NCI-H524 treated with DMSO at 0.1 percent for 48 hours (cell line): ENCODE data around the gene MIA3.
A peak's percentile ranks its signal among the peaks of the same experiment; 100 is the strongest.
"Not testable (repeated sequence)": the region's sequence is repeated elsewhere in the genome, so short reads cannot be mapped to it uniquely, and the experiment has no call there.

Experiments
- DNase-seq: peaks from one replicate; lab custom pipeline; 2025; lab: John Stamatoyannopoulos, UW

MIA3 gene, protein sequence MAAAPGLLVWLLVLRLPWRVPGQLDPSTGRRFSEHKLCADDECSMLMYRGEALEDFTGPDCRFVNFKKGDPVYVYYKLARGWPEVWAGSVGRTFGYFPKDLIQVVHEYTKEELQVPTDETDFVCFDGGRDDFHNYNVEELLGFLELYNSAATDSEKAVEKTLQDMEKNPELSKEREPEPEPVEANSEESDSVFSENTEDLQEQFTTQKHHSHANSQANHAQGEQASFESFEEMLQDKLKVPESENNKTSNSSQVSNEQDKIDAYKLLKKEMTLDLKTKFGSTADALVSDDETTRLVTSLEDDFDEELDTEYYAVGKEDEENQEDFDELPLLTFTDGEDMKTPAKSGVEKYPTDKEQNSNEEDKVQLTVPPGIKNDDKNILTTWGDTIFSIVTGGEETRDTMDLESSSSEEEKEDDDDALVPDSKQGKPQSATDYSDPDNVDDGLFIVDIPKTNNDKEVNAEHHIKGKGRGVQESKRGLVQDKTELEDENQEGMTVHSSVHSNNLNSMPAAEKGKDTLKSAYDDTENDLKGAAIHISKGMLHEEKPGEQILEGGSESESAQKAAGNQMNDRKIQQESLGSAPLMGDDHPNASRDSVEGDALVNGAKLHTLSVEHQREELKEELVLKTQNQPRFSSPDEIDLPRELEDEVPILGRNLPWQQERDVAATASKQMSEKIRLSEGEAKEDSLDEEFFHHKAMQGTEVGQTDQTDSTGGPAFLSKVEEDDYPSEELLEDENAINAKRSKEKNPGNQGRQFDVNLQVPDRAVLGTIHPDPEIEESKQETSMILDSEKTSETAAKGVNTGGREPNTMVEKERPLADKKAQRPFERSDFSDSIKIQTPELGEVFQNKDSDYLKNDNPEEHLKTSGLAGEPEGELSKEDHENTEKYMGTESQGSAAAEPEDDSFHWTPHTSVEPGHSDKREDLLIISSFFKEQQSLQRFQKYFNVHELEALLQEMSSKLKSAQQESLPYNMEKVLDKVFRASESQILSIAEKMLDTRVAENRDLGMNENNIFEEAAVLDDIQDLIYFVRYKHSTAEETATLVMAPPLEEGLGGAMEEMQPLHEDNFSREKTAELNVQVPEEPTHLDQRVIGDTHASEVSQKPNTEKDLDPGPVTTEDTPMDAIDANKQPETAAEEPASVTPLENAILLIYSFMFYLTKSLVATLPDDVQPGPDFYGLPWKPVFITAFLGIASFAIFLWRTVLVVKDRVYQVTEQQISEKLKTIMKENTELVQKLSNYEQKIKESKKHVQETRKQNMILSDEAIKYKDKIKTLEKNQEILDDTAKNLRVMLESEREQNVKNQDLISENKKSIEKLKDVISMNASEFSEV (N-terminal part only)

DNA sequence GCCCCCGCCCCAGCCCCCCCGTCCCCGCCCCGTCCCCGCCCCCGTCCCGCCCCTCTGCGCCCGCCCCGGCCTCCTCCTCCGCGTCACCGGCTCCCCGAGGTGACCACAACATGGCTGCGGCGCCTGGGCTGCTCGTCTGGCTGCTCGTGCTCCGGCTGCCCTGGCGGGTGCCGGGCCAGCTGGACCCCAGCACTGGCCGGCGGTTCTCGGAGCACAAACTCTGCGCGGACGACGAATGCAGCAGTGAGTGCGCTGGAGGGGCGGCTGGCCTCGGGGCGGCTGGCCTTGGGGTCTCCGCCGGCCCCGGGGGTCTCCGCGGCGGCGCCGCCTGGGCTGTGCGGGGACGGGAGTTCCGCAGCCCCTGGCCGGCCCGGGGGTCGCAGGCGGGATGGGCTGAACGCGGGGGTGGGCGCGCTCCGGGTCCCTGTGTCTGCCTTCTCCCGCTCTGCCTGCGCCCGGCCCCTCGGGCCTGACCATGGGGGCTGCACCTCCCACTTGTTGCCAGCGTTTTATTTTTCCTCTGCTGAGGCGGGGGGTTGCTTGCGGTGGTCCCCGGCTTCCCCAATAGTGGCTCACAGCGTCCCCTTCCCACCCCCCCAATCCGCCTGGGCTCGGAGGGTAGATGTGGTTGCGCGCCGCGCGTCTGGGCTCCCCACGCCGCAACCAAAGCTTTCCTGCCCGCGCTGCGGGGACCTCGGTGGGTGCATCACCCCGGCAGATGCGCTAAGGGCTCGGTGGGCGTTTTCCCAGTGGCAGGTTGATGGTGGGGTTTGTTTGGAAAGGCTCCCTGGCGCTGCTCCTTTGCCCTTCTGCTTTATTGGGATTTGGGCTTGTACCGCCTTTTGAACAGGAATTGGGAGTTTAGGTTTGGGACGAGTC lies at the start of gene MIA3:
Gene MIA3 (plus strand): TSS at position 97 of the 879 bp plus-strand sequence. CDS start 14 bp downstream, at position 111.
- DNase-seq: no peak

DNA sequence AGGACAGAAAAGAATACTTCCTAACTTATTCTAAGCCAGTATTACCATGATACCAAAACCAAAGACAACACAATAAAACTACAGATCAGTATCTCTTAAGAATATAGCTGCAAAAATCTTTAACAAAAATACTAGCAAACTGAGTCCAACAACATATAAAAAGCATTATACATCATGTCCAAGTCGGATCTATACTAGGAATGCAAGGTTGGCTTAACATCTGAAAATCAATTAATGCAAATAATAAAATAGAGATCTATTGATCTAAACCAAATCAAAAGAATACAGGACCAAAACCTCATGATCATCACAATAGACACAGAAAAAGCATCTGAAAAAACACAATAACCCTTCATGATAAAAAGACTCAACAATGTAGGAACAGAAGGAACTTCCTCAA lies 47.1 kb upstream of the MIA3 start:
- no peak for DNase-seq

DNA sequence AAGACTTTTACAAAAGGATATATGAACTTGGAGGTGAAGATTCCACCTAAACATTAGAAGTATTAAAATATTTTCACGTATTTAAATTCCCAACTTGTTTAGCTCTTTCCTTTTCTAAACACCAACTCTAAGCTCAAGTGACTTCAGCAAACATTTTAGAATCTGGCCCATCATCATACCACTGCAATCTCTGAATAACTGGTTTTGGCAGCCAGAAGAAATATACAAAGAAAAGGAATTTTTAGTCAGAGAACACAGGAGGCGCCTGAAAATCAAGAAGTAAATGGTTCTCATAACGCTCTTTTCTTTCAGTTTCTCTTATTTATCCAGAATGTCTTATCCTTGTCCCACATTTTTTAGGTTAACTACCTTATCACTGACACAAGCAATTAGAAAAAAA lies 38.6 kb upstream of the MIA3 start:
- DNase-seq: no peak

DNA sequence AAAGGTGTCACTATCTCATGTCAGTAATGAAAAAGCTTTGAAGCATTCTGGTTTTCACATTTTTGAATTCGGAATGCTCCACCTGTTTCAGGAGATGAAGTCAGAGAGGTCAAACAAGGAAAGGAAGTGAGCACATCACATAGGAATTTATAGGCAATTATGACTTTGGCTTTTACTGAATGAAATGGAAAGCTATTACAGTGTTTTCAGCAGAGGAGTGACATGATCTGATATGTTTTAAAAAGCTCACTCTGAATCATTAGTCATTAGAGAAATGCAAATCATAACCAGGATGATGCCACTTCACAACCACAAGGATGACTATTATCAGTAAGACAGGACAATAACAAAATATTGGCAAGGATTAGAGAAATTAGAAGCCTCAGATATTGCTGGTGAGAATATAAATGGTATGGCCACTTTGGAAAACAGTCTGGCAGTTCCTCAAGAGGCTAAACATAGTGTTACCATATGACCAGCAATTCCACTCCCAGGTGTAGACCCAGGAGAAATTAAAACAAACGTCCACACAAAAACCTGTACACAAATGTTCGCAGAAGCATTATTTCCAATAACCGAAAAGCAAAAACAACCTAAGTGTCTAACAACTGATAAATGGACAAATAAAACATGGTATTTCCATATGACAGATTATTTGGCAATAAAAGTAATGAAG lies 35.7 kb upstream of the MIA3 start:
- DNase-seq: no peak

DNA sequence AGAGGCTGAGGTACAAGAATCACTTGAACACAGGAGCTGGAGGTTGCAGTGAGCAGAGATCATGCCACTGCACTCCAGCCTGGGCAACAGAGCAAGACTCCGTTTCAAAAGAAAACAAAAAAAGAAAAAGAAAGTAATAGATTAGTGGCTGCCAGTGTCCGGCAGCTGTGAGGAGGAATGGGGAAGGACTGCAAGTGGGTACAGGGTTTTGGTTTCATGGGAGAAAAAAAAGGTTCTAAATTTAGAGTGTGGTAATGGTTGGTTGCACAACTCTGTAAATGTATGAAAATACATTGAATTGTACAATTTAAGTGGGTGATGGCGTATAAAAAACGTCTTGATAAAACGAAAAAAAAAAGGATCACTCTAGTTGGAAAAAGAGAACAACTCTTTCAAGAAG lies 34.8 kb upstream of the MIA3 start:
- no peak for DNase-seq

DNA sequence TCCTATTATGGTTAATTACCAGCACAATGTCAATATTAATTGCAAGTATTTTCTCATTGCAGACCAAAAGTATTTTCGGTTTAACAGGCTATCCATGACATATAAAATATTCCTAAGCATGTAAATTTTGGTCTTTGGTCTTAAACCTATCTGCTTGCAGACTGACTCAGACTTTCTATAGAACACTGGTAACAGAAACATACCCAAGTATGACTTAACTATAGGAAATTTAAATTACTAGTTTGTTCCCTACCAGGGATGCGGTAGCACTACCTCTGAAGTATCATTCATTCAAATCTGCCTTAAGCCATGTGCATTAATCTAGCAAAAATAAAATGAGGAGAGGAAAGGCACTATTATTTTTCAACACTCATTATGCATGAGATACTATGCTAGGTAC lies 31.1 kb upstream of the MIA3 start:
- no peak for DNase-seq

DNA sequence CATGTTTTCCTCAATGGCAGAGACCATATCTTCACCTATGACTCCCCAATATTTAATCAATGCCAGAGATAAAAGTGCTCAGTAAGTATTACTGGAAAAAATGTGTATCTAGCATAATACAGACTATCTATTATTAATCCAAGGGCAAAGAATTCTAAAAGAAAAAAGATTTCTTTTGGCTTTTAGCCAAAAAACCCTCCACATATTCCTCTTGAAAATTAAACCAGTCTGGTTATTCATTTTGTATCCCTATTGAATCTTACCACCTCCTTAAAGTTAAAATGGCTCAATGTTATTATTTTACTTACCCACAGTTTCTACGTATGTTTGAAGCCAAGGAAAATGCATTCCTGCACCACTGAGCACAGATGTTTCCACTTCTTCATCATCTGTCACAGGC lies 29.8 kb upstream of the MIA3 start:
- no peak for DNase-seq

DNA sequence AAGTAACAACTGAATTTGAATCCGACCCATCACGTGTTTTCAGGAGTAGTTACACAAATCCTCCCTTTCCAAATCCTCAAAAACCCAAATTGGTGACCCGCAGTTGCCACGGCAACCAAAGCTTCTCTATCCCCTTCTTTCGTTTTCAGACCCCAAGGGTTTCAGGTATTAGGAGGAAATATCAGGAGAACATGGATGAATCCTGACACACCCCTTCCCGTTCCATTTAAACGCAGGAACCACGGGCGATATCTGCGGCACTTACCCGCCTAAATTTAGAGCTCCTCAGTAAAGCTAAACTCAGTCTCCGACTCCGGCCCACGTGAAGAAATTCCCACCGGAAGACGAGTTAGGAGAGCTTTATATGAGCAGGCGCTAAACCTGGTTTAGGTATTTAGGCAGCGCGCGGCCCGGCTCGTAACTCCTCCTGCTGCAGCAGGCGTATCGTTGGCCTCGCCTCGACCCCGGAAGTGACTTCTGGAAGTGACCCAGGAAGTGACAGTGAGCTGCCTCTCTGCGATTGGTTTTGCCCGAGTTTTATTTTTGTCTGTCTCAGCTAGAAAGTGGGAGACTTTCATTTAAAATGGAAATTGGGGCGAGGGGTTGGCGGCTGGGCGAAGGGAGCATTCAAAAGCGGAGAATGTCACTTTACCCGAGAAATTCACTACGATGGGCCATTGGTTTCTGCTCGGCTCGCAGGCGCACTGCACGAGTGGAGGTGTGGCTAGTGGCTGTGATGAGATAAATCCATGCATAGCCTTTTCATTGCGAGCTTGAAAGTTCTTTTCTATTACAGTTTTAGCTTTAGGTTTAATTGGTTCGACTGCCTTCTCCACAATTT lies 28.2 kb upstream of the MIA3 start, which contains the start of gene TAF1A:
Gene TAF1A (minus strand): TSS at position 472 of the 841 bp plus-strand sequence.
- peak; percentile 67 for DNase-seq

DNA sequence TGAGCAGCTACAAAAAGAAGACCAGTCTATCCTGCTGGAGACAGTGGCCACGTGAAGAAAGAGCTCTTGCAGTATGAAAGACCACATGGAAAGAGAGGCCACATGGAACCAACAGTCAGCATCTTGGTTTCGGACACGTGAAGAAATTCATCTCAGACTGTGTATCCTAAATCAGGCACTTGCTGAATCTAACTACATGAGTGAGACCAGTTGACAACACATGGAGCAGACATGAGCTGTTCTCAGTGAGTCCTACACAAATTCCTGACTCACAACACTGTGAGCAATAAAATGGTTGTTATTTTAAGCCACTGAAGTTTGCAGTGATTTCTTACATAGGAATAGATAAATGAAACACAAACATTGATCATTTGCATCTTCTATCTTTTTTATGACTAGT lies 25.7 kb upstream of the MIA3 start:
- DNase-seq: no peak

DNA sequence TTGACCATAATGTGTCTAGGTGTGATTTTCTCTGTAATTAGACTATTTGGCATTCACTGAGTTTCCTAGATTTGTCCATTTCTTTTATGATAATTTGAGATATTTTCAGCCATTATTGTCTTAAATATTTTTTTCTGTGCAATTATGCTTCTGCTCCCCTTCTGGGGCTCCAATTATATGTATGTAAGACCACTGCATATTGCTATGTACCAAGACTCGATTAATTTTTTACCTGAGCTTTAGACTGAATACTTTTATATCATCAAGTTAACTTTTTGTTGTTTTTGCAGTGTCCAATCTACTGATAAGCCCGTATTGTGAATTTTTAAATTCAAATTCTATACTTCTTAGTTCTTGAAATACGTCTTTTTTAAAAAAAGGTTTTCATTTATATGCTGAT lies 23.1 kb upstream of the MIA3 start:
- DNase-seq: no peak

DNA sequence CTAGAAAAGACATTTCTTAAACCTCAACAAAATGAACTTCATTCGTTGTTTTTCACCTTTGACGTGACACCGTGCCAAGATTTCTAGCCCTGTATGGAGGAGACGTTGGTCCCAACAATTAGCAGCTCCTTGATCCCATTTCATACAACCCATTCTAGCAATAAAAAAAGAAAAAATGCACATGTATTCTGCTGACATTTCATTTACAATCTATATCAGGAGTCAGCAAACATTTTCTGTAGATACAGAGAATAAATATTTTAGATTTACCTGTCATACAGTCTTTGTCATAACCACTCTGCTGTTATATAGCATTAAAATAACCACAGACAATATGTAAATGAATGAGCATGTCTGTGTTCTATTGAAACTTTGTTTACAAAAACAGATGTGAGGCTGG lies 21.2 kb upstream of the MIA3 start:
- DNase-seq: no peak

DNA sequence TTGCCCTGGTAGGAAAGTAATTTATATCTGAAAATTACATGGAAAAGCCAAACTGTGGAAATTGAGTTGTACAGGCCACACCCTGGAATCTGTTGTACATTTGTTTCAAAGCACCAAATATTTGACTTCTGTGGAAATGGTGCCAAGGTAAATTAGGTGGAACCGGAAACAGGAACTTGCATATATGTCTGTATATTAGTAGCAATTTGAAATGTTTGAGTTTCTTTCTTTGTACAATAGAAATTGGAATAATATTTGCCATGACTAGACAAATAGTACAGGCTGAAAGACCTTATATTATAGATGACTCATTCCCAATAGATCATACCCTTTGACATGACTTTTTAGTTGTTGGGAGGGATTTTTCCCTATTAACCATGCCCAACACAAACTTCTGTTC lies 17.6 kb upstream of the MIA3 start:
- DNase-seq: no peak

DNA sequence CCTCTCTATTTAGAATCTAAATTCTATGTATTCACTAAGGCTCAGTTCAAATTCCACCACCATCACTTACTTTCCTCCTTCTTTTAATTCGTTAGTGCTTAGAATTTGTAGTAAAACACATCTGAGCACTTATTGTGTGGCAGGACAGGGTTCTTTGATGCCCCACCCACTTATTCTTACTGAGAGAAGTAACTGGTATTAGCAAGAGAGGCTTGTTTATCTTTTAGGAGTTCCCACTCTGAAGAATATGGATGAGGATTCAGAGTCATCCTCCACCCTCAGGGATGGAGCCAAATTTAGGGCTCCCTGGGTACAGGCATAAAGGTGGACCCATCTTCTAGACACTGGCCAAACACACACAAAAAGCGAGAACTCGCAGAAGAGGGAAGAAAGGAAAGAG lies 16.6 kb upstream of the MIA3 start:
- no peak for DNase-seq

DNA sequence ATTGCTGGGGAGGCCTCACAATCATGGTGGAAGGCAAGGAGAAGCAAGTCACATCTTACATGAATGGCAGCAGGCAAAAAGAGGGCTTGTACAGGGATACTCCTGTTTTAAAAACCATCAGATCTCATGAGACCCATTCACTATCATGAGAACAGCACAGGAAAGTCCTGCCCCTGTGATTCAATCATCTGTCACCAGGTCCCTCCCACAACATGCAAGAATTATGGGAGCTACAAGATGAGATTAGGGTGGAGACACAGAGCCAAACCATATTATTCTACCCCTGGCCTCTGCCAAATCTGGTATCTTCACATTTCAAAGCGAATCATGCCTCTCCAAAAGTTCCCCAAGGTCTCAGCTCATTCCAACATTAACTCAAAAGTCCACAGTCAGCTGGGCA lies 11.1 kb upstream of the MIA3 start:
- DNase-seq: no peak

DNA sequence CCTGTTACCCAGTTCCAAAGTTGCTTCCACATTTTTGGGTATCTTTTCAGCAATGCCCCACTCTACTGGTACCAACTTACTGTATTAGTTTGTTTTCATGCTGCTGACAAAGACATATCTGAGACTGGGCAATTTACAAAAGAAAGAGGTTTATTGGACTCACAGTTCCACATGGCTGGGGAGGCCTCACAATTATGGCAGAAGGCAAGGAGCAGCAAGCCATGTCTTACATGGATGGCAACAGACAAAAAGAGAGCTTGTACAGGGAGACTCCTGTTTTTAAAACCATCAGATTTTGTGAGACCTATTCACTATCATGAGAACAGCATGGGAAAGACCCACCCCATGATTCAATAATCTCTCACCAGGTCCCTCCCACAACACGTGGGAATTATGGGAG lies 8.8 kb upstream of the MIA3 start:
- not testable (repeated sequence) for DNase-seq

DNA sequence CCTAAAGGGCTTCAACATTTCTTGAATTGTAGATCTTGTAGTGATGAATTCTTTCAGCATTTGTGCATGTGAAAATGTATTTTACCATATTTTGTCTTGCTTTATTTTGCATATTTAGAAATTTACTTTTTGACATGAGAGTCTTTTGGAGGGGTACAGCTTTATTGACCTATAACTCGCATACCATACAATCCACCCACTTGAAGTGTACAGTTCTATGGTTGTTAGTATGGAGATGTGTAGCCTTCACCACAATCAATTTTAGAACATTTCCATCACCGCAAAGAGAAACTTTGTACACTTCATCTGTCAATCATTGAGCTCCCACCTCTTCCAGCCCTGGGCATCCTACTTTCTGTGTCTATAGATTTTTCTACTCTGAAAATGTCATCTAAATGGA lies 7.2 kb upstream of the MIA3 start:
- DNase-seq: no peak

DNA sequence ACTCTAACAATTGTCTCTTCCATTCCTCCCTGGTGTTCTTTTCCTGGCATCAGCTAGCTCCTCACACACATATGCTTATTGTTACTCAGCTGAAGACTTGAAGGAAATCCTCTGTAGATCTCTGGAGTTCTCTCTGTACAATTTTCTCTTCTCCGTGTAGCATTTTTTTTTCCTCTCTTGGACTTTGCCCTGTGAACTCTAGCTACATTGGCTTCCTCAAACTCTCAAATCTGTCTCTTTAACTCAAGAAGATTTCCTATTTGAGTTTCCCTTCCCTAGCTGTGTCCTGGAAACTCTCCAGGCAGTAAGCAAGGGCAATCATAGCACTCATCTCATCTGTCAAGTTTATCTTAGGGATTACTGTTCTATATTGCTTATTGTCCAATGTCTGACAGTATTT lies 4.3 kb upstream of the MIA3 start:
- no peak for DNase-seq

DNA sequence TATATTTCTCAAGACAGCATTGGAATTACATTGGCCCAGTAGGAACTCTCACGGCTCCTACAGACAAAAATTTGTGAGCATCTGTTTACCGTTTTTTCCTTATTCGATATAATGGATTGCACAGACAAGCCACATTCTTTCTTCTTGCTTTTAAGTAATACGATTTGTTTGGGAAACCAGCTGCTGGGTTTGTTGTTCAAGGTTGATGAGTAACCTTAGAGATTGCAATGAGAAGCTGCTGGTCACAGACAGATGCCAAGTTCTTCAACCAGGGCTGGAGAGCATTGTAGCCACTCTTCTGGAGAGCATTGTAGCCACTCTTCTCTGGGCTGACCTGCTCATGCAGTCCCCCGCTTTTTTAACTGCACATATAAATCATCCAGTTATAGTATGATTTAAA lies 1.4 kb upstream of the MIA3 start:
- DNase-seq: no peak

DNA sequence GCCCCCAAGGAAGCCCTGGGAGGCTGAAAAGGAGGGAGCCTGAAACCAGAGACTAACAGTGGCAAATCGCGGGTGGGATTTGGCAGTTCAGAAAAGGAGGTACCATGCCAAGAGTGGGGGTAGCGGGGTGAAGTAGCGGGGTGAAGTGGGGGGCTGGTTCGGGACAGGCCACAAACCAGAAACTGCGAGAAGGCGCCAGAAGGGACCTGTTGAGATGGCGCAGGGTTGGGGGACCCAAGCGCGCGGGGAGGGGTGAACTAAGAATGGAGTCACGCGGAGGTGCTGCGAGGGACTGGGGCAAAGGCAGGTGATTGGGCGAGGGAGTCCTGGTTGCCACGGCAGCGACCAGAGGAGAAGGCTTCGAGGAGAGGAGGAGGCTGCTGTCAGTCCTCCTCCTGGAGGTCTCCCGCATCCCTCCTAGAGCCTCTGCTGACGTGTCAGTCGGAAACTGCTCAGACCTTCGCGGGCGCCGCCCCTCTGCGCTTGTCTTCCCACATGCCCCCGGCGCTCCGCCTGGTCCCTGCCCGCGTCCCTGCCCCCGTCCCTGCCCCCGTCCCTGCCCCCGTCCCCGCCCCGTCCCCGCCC lies 438 bp upstream of the MIA3 start:
- DNase-seq: peak; percentile 58
